ENCODE data around the gene CHDH.

The CHDH gene

GRCh38 chr3:53846134-53846850 lies at the start of gene CHDH, which contains the start of gene IL17RB:
TSS of gene CHDH (minus strand) at chr3:53846419. CDS start at chr3:53824008, 22,411 bp downstream.
TSS of gene IL17RB (plus strand) at chr3:53846568. CDS start at chr3:53846589, 21 bp downstream.
- peak; percentile 83 for DNase-seq

GRCh38 chr3:53892286-53892637 lies 46.0 kb upstream of the CHDH start:
- DNase-seq, result peak; percentile 6

- DNase-seq, result peak; percentile 98
Measured at GRCh38 chr3:53891497-53892285, 45.5 kb upstream of the CHDH start, which contains the start of gene SELENOK. TSS of gene SELENOK (minus strand) at chr3:53891859.

GRCh38 chr3:53890726-53891475 lies 44.7 kb upstream of the CHDH start:
- peak; percentile 63 for DNase-seq

GRCh38 chr3:53888232-53888631 lies 42.0 kb upstream of the CHDH start:
- DNase-seq, result no peak

- DNase-seq, result no peak
Measured at GRCh38 chr3:53887446-53887845, 41.2 kb upstream of the CHDH start.

- DNase-seq, result no peak
Measured at GRCh38 chr3:53885239-53885638, 39.0 kb upstream of the CHDH start.

- DNase-seq, result no peak
Measured at GRCh38 chr3:53884623-53885022, 38.4 kb upstream of the CHDH start.

- no peak for DNase-seq
Measured at GRCh38 chr3:53883008-53883407, 36.8 kb upstream of the CHDH start.

- peak; percentile 86 for DNase-seq
Measured at GRCh38 chr3:53881691-53882593, 35.7 kb upstream of the CHDH start, which contains the start of gene ACTR8. TSS of gene ACTR8 (minus strand) at chr3:53882152. CDS start at chr3:53882101, 51 bp downstream.

- DNase-seq, result no peak
Measured at GRCh38 chr3:53880396-53881345, 34.5 kb upstream of the CHDH start.

GRCh38 chr3:53865732-53866499 lies 19.7 kb upstream of the CHDH start:
- no peak for DNase-seq

- DNase-seq, result no peak
Measured at GRCh38 chr3:53863145-53863544, 16.9 kb upstream of the CHDH start.

- DNase-seq, result no peak
Measured at GRCh38 chr3:53862241-53862640, 16.0 kb upstream of the CHDH start.

- no peak for DNase-seq
Measured at GRCh38 chr3:53860196-53860595, 14.0 kb upstream of the CHDH start.

- DNase-seq, result no peak
Measured at GRCh38 chr3:53859178-53859577, 13.0 kb upstream of the CHDH start.

GRCh38 chr3:53858096-53858741 lies 12.0 kb upstream of the CHDH start:
- no peak for DNase-seq

GRCh38 chr3:53856964-53857363 lies 10.7 kb upstream of the CHDH start:
- no peak for DNase-seq

GRCh38 chr3:53850895-53851294 lies 4.7 kb upstream of the CHDH start:
- no peak for DNase-seq

- DNase-seq, result no peak
Measured at GRCh38 chr3:53849916-53850315, 3.7 kb upstream of the CHDH start.
